GM10266 (cell line): ENCODE data around the gene TLE3.

Experiments used
- DNase-seq: peaks from one replicate; pipeline ENCODE4 v3.0.0; 2012; ENCODE audit errors: extremely low spot score
- CTCF ChIP-seq: IDR thresholded peaks from 2 replicates; pipeline ENCODE4 v1.5.1; 2012; ENCODE audit warnings: mild to moderate bottlenecking, low read depth; ENCODE audit not compliant: control insufficient read depth, insufficient read depth; ENCODE audit errors: missing control alignments

Gene TLE3

DNA sequence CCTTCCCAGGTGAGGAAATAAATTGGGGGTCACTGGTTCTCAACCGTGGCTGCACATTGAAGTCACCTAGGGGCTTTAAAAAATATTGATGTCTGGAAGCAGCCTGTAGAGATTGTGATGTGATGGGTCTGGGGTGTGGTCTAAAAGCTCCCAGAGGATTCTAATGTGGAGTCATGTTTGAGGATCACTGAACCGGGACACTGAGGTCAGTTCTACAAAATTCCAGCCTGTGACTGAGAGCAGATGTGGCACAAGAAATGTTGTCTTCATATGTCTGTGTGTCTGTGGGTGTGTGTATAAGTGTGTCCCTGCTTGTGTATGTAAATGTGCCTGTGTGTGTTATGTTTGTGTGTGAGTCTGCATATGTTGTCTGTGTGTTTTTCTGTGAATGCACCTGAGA lies 79.9 kb downstream of the TLE3 start:
- TF ChIP-seq CTCF = no peak

DNA sequence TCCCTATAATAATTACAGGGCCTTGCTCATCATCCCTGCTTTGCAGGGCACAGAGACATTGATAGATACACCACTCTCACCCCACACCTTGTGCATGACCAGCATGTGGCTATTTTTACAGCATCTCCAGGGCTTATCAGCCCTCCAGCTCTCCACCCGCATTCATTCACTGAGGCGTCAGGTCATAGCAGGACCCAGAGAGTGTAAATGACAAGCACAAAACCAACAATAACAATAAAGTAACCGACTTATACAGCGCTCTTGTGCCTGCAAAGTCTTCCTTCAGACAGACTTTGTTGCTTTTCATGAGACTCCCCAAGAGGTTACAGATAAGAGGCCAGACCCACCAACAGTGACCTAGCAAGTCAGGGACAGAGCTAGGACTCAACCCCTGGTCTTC lies 80.7 kb downstream of the TLE3 start:
- DNase-seq = no peak
- TF ChIP-seq CTCF = no peak

More for the DNA sequence above, 79.9 kb downstream of the TLE3 start:
- DNase-seq = no peak

- peak; percentile 51 for DNase-seq
Measured at GRCh38 chr15:70016511-70016994, 81.2 kb downstream of the TLE3 start.

GRCh38 chr15:70014860-70015490 lies 82.7 kb downstream of the TLE3 start:
- DNase-seq = peak; percentile 79
- TF ChIP-seq CTCF = peak; percentile 48

More at GRCh38 chr15:70016511-70016994, 81.2 kb downstream of the TLE3 start:
- no peak for TF ChIP-seq CTCF

DNA sequence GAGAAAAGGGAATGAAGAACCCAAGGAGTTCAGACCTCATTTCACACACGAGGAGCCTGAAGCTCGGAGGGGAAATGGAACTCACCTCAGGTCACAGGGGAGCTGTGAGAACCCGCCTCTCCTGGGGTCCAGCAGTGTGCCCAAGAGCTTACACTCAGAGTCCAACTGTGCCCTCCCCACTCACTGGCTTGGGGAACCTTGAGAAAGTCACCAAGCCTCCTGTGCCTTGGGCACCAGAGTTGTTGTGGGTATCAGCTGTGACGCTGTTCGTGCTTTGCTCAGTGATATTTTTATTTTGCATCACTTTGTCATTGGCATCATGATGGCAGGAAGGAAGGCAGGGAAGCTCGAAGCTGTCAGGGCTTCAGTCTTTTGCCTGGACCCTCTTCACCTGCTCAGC lies 83.4 kb downstream of the TLE3 start:
- no peak for TF ChIP-seq CTCF
- no peak for DNase-seq

DNA sequence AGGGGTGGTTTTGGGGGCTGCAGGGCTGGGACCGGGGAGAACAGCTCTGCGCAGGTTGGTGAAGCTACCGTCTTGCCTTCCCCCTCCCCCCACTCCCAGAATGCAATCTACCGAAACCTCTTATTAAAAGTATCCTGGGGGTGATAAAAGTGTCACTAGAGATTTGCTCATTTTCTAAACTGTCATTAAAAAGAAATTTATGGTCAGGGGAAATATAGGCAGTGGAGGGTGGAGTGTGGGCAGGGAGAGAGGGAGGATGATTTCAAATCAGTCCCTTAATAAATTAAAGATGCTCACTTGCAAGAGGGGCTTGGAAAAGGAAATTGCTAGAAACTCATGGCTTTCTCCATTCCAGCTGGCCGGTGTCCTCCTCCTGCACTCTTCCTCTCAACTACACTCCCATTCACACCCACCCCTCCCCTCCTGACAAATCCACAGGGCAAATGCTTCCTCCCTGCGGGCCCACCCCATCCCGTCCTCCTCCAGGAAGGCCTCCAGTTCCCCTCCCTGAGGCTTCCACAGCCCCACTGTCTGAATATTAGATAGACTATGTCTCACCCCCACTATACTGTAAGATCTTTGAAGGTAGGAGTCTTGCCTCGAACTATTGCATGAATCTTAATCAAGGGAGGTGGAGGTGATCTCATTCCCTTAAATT lies 83.9 kb downstream of the TLE3 start:
- TF ChIP-seq CTCF = no peak
- no peak for DNase-seq

GRCh38 chr15:70012895-70013294 lies 84.8 kb downstream of the TLE3 start:
- DNase-seq = no peak
- no peak for TF ChIP-seq CTCF
